H1 (cell line): Measurements from ENCODE around the gene NEGR1. TPM values are rescaled to one million over a fixed set of nuclear protein-coding genes. Genes with fewer than 3 reads are reported as not detected.

Experiments
- BRCA1 ChIP-seq: IDR thresholded peaks from 2 replicates; pipeline ENCODE4 v1.6.1; 2012; ENCODE audit warnings: low read depth, low read length, improper control_type of control experiment
- CHD2 ChIP-seq: IDR thresholded peaks from 2 replicates; pipeline ENCODE4 v1.6.1; 2012; ENCODE audit warnings: low read length, improper control_type of control experiment
- GTF2F1 ChIP-seq: IDR thresholded peaks from 2 replicates; pipeline ENCODE4 v1.6.1; 2012; ENCODE audit warnings: low read depth, low read length, improper control_type of control experiment, borderline replicate concordance
- NRF1 ChIP-seq: IDR thresholded peaks from 2 replicates; pipeline ENCODE4 v1.6.1; 2011; ENCODE audit warnings: mild to moderate bottlenecking, low read depth, low read length, improper control_type of control experiment
- RBBP5 ChIP-seq: IDR thresholded peaks from 2 replicates; pipeline ENCODE4 v1.7.1; 2012; ENCODE audit warnings: low read depth, mild to moderate bottlenecking, inconsistent platforms, low read length, moderate library complexity, borderline replicate concordance
- SIX5 ChIP-seq: IDR thresholded peaks from 2 replicates; pipeline ENCODE4 v1.6.1; 2011; ENCODE audit warnings: mild to moderate bottlenecking, low read depth, low read length
- SP2 ChIP-seq: IDR thresholded peaks from 2 replicates; pipeline ENCODE4 v1.6.1; 2012; ENCODE audit warnings: mild to moderate bottlenecking, low read length, inconsistent platforms
- SUZ12 ChIP-seq: fragments of 200-600 bp; sonication (generic); IDR thresholded peaks from 2 replicates; pipeline ENCODE4 v1.6.1; 2012; ENCODE audit warnings: mild to moderate bottlenecking, inconsistent platforms, low read length, moderate library complexity, mixed read lengths
- TAF1 ChIP-seq: IDR thresholded peaks from 2 replicates; pipeline ENCODE4 v1.6.1; 2011; ENCODE audit warnings: mild to moderate bottlenecking, low read depth, low read length
- polyA plus RNA-seq, 7 experiments: library from polyadenylated mRNA; depleted of rRNA in 3 of 7; stranded (reverse) in 5 of 7; unstranded in 2 of 7; fragments of >200 nt in 5 of 7; fragments of 200-250 nt in 2 of 7; gene quantifications; 1 replicate in 5 of 7; 2 replicates in 1 of 7; 4 replicates in 1 of 7; pipeline versions ENCODE4 v1.2.1 to v1.2.3, GENCODE V29; 2011 to 2013; ENCODE audit warnings: missing spikeins in 2 of 7, mixed read lengths in 2 of 7
- total RNA-seq: library from RNA; stranded (reverse); fragmentation: NEBNext Ultra II Directional; extraction: Animal tissue kit (Norgen Biotek cat#: 25700); gene quantifications from 2 replicates; pipeline ENCODE4 v1.2.1, GENCODE V29; 2021
- TF ChIP-seq, protein P1 (sequence below): IDR thresholded peaks from 2 replicates; pipeline ENCODE4 v1.6.1; 2012; ENCODE audit warnings: low read length, inconsistent platforms
- TF ChIP-seq, protein P2 (sequence below): IDR thresholded peaks from 2 replicates; pipeline ENCODE4 v1.6.1; 2012; ENCODE audit warnings: inconsistent platforms

Gene NEGR1
- total and polyA plus RNA-seq, 2 of the 8 experiments (the other 6 are each of a cell fraction or from before 2014, with no cell fraction given) = 0.71 to 1.3 TPM

DNA sequence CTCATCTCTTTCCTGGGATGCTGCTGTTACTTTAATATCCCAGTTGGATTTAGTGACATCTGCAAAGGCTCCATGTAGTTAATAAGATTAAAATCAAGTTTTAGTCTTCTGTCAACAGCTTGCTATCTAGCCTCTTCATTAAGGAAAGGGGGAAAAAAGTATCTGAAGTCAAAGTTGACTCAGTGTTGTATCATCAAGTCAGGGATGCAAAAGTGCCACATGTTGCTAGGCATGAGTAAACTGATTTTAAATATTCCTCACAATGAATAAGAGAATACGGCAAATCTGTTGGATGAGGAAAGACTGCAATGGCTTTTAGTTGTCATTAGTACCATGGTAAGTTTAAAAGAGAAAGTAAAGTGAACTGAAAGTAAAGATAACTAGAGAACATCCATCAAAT, 818.3 kb downstream of the NEGR1 start (continued):
- TF ChIP-seq, protein P1, sequence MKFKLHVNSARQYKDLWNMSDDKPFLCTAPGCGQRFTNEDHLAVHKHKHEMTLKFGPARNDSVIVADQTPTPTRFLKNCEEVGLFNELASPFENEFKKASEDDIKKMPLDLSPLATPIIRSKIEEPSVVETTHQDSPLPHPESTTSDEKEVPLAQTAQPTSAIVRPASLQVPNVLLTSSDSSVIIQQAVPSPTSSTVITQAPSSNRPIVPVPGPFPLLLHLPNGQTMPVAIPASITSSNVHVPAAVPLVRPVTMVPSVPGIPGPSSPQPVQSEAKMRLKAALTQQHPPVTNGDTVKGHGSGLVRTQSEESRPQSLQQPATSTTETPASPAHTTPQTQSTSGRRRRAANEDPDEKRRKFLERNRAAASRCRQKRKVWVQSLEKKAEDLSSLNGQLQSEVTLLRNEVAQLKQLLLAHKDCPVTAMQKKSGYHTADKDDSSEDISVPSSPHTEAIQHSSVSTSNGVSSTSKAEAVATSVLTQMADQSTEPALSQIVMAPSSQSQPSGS = no peak
- TF ChIP-seq BRCA1 (no peak), NRF1 (no peak), TAF1 (no peak), CHD2 (no peak), SUZ12 (no peak), SIX5 (no peak), GTF2F1 (no peak), RBBP5 (no peak), SP2 (no peak)
- TF ChIP-seq, protein P2, sequence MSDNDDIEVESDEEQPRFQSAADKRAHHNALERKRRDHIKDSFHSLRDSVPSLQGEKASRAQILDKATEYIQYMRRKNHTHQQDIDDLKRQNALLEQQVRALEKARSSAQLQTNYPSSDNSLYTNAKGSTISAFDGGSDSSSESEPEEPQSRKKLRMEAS = no peak
